ENCODE data around the gene AUTS2.

AUTS2 gene

GRCh38 chr7:69922026-69922803, 323.9 kb downstream of the AUTS2 start:
- no peak for DNase-seq (ENCODE audit: low read depth in 4 of 4, low spot score in 1 of 4)

- no peak for DNase-seq (ENCODE audit: low read depth in 4 of 4, low spot score in 1 of 4)
Observed at GRCh38 chr7:69927461-69927860, 329.2 kb downstream of the AUTS2 start.

- DNase-seq (ENCODE audit: low read depth in 4 of 4, low spot score in 1 of 4): no peak
Observed at GRCh38 chr7:69928621-69929020, 330.3 kb downstream of the AUTS2 start.

GRCh38 chr7:69929622-69930021, 331.3 kb downstream of the AUTS2 start:
- no peak for DNase-seq (ENCODE audit: low read depth in 4 of 4, low spot score in 1 of 4)

GRCh38 chr7:69932034-69932628, 333.9 kb downstream of the AUTS2 start:
- DNase-seq (ENCODE audit: low read depth in 4 of 4, low spot score in 1 of 4): no peak

- no peak for DNase-seq (ENCODE audit: low read depth in 4 of 4, low spot score in 1 of 4)
Observed at GRCh38 chr7:69934144-69934903, 336.0 kb downstream of the AUTS2 start.

GRCh38 chr7:69935107-69935506, 336.8 kb downstream of the AUTS2 start:
- DNase-seq (ENCODE audit: low read depth in 4 of 4, low spot score in 1 of 4): no peak

GRCh38 chr7:69937097-69937496, 338.8 kb downstream of the AUTS2 start:
- DNase-seq (ENCODE audit: low read depth in 4 of 4, low spot score in 1 of 4): no peak

GRCh38 chr7:69939317-69939716, 341.0 kb downstream of the AUTS2 start:
- no peak for DNase-seq (ENCODE audit: low read depth in 4 of 4, low spot score in 1 of 4)

GRCh38 chr7:69941077-69941651, 342.9 kb downstream of the AUTS2 start:
- DNase-seq (ENCODE audit: low read depth in 4 of 4, low spot score in 1 of 4): no peak

- DNase-seq (ENCODE audit: low read depth in 4 of 4, low spot score in 1 of 4): no peak
Observed at GRCh38 chr7:69942573-69942972, 344.3 kb downstream of the AUTS2 start.

GRCh38 chr7:69946901-69947300, 348.6 kb downstream of the AUTS2 start:
- DNase-seq (ENCODE audit: low read depth in 4 of 4, low spot score in 1 of 4): no peak

GRCh38 chr7:69947998-69948397, 349.7 kb downstream of the AUTS2 start:
- DNase-seq (ENCODE audit: low read depth in 4 of 4, low spot score in 1 of 4): no peak

- no peak for DNase-seq (ENCODE audit: low read depth in 4 of 4, low spot score in 1 of 4)
Observed at GRCh38 chr7:69949122-69949521, 350.8 kb downstream of the AUTS2 start.

- no peak for DNase-seq (ENCODE audit: low read depth in 4 of 4, low spot score in 1 of 4)
Observed at GRCh38 chr7:69951458-69951857, 353.2 kb downstream of the AUTS2 start.

GRCh38 chr7:69953136-69954067, 355.1 kb downstream of the AUTS2 start:
- no peak for DNase-seq (ENCODE audit: low read depth in 4 of 4, low spot score in 1 of 4)

- DNase-seq (ENCODE audit: low read depth in 4 of 4, low spot score in 1 of 4): no peak
Observed at GRCh38 chr7:69956541-69956940, 358.3 kb downstream of the AUTS2 start.

GRCh38 chr7:69957661-69958060, 359.4 kb downstream of the AUTS2 start:
- no peak for DNase-seq (ENCODE audit: low read depth in 4 of 4, low spot score in 1 of 4)

- no peak for DNase-seq (ENCODE audit: low read depth in 4 of 4, low spot score in 1 of 4)
Observed at GRCh38 chr7:69959789-69960499, 361.7 kb downstream of the AUTS2 start.

GRCh38 chr7:69961436-69961835, 363.2 kb downstream of the AUTS2 start:
- no peak for DNase-seq (ENCODE audit: low read depth in 4 of 4, low spot score in 1 of 4)
